Endothelial cell of umbilical vein (primary cell): ENCODE data around the gene COL20A1. TPM values are rescaled to one million over a fixed set of nuclear protein-coding genes. Genes with fewer than 3 reads are reported as not detected.

Source experiments
- BruUV-seq: library from RNA; stranded (reverse); fragments of 400-500 nt; replicated peaks from 2 replicates; lab custom pipeline; 2021; lab: Mats Ljungman, UMichigan
- CTCF ChIA-PET: fragments of 300-600, 350-600 bp; sonication (Branson Sonifier 250); formaldehyde crosslinking; loops from one replicate; lab custom pipeline; 2021; ENCODE audit warnings: antibody characterized with exemption, inconsistent platforms; lab: Charles Lee
- POLR2A ChIA-PET: fragments of 300-600, 350-600 bp; sonication (Branson Sonifier 250); formaldehyde crosslinking; loops from one replicate; lab custom pipeline; 2021; ENCODE audit warnings: antibody characterized with exemption, inconsistent platforms; lab: Charles Lee
- DNase-seq: peaks from one replicate; pipeline ENCODE4 v3.0.0-alpha.2; 2011; ENCODE audit warnings: low read depth, low spot score
- FAIRE-seq: peaks from 2 replicates; lab custom pipeline; 2011; peaks lifted over from hg19 to GRCh38; lab: Jason Lieb, UNC
- H2AFZ ChIP-seq: 2 replicates; pipeline ENCODE4 v1.6.0; 2012; ENCODE audit warnings: low read depth, low read length, control low read depth, inconsistent platforms
- H3K27ac ChIP-seq: 2 replicates; pipeline ENCODE4 v1.5.1; 2011; ENCODE audit warnings: low read depth, mild to moderate bottlenecking, control low read depth, low read length, moderate library complexity; ENCODE audit not compliant: insufficient read depth
- H3K27me3 ChIP-seq, 2 experiments: 2 replicates each; pipeline versions ENCODE4 v1.6.0 to v1.6.1; 2011; ENCODE audit warnings: low read length in 2 of 2, mixed read lengths in 1 of 2; ENCODE audit not compliant: control insufficient read depth in 2 of 2, insufficient read depth in 2 of 2
- H3K36me3 ChIP-seq, 2 experiments: 2 replicates in 1 of 2; 3 replicates in 1 of 2; pipeline ENCODE4 v1.5.1; 2011; ENCODE audit warnings: low read length in 2 of 2, mild to moderate bottlenecking in 1 of 2, moderate library complexity in 1 of 2; ENCODE audit not compliant: control insufficient read depth in 2 of 2, insufficient read depth in 2 of 2; ENCODE audit errors: extremely low read depth in 1 of 2
- H3K4me1 ChIP-seq: 3 replicates; pipeline ENCODE4 v1.5.1; 2011; ENCODE audit warnings: mild to moderate bottlenecking, low read length; ENCODE audit not compliant: control insufficient read depth, insufficient read depth; ENCODE audit errors: extremely low read depth
- H3K4me2 ChIP-seq: 2 replicates; pipeline ENCODE4 v1.6.1; 2011; ENCODE audit warnings: low read length, control low read depth, mixed read lengths; ENCODE audit not compliant: insufficient read depth
- H3K4me3 ChIP-seq, 3 experiments: fragments of 200-600 bp in 1 of 3; sonication (generic), shearing (Covaris generic) in 1 of 3; replicated peaks in 1 of 3; 2 replicates each; pipeline ENCODE4 v1.5.1; 2011 to 2016; ENCODE audit warnings: control low read depth in 3 of 3, low read length in 3 of 3, mild to moderate bottlenecking in 2 of 3, inconsistent platforms in 1 of 3, low read depth in 1 of 3, moderate library complexity in 1 of 3; ENCODE audit not compliant: insufficient read depth in 1 of 3
- H3K79me2 ChIP-seq: 2 replicates; pipeline ENCODE4 v1.6.0; 2012; ENCODE audit warnings: low read length, inconsistent platforms; ENCODE audit not compliant: control insufficient read depth, insufficient read depth
- H3K9ac ChIP-seq: replicated peaks from 2 replicates; pipeline ENCODE3; 2011; ENCODE audit warnings: low read length, control low read depth; ENCODE audit not compliant: insufficient read depth; ENCODE audit errors: extremely low read depth
- H3K9me1 ChIP-seq: replicated peaks from 3 replicates; pipeline ENCODE4 v1.6.0; 2011; ENCODE audit warnings: mild to moderate bottlenecking, low read length; ENCODE audit not compliant: control insufficient read depth, insufficient read depth; ENCODE audit errors: extremely low read depth
- H3K9me3 ChIP-seq: replicated peaks from 2 replicates; pipeline ENCODE4 v1.5.1; 2012; ENCODE audit warnings: low read length, inconsistent platforms; ENCODE audit not compliant: control insufficient read depth, insufficient read depth
- H4K20me1 ChIP-seq: replicated peaks from 2 replicates; pipeline ENCODE3; 2011; ENCODE audit warnings: mild to moderate bottlenecking, low read length; ENCODE audit not compliant: control insufficient read depth, insufficient read depth; ENCODE audit errors: extremely low read depth
- CTCF ChIP-seq, 2 donors: IDR thresholded peaks; 1 replicate in 1 of 2; 2 replicates in 1 of 2; pipeline ENCODE4 v1.5.1; 2011; ENCODE audit warnings: low read length in 2 of 2, mild to moderate bottlenecking in 2 of 2, moderate library complexity in 2 of 2, control low read depth in 1 of 2, inconsistent platforms in 1 of 2, low read depth in 1 of 2; ENCODE audit not compliant: insufficient read depth in 1 of 2; ENCODE audit errors: extremely low read depth in 1 of 2
- EZH2 ChIP-seq: IDR thresholded peaks from 2 replicates; pipeline ENCODE4 v1.6.1; 2012; ENCODE audit warnings: borderline replicate concordance, low read depth, mild to moderate bottlenecking, moderate library complexity, low read length, inconsistent platforms; ENCODE audit not compliant: severe bottlenecking
- FOS ChIP-seq: IDR thresholded peaks from 2 replicates; pipeline ENCODE4 v1.6.1; 2011; ENCODE audit warnings: mild to moderate bottlenecking, low read length, moderate library complexity, borderline replicate concordance; ENCODE audit not compliant: insufficient read depth
- GATA2 ChIP-seq: IDR thresholded peaks from 2 replicates; pipeline ENCODE4 v1.7.0; 2011; ENCODE audit warnings: low read depth, mild to moderate bottlenecking, moderate library complexity, mixed read lengths, low read length; ENCODE audit not compliant: insufficient read length, insufficient read depth
- JUN ChIP-seq: IDR thresholded peaks from 2 replicates; pipeline ENCODE4 v1.6.1; 2011; ENCODE audit warnings: borderline replicate concordance, low read depth; ENCODE audit not compliant: insufficient read length, insufficient read depth
- MAX ChIP-seq: IDR thresholded peaks from 2 replicates; pipeline ENCODE4 v1.6.1; 2011; ENCODE audit not compliant: insufficient read depth, insufficient read length
- MYC ChIP-seq: IDR thresholded peaks from one replicate; pipeline ENCODE4 v1.6.1; 2011; ENCODE audit warnings: mild to moderate bottlenecking, low read depth, low read length
- POLR2A ChIP-seq: IDR thresholded peaks from 2 replicates; pipeline ENCODE4 v1.6.1; 2012; ENCODE audit warnings: low read depth, mild to moderate bottlenecking, control low read depth, low read length
- POLR2AphosphoS5 ChIP-seq: IDR thresholded peaks from 2 replicates; pipeline ENCODE4 v1.6.1; 2012; ENCODE audit warnings: low read depth, mild to moderate bottlenecking, control low read depth, low read length, moderate library complexity; ENCODE audit not compliant: insufficient read depth
- dilution Hi-C: fragments of 300-500 bp; cut with MboI; formaldehyde crosslinking; loops from one replicate; pipeline ENCODE4 v1.15.0; 2019; ENCODE audit warnings: low sequenced_read_pairs; ENCODE audit not compliant: extremely low pct_ligation_motif_present
- intact Hi-C: fragments of 100-400 bp; cut with micrococcal nuclease; formaldehyde crosslinking; loops from one replicate; pipeline ENCODE4 v1.10.0; 2022
- polyA plus RNA-seq, 4 experiments: library from polyadenylated mRNA; depleted of rRNA in 3 of 4; stranded (reverse) in 3 of 4; unstranded in 1 of 4; fragments of >200 nt; gene quantifications; 2 replicates each; pipeline versions ENCODE4 v1.2.1 to v1.2.3, GENCODE V29; 2011 to 2012; ENCODE audit warnings: missing spikeins in 1 of 4
- total RNA-seq: library from RNA; stranded (reverse); gene quantifications from 2 replicates; pipeline ENCODE4 v1.2.3, GENCODE V29; 2021

The COL20A1 gene
- total and polyA plus RNA-seq, 2 donors (not counting 3 experiments of a cell fraction or from before 2014, with no cell fraction given): not detected

GRCh38 chr20:63370618-63371187 lies 77.7 kb downstream of the COL20A1 start:
- Histone ChIP-seq H3K36me3 (no peaks in the 10 kb centered on the region), H2AFZ (no peak overlapping the region), H3K4me2 (no peak overlapping the region), H3K27me3 (no peaks in the 10 kb centered on the region), H3K9me1 (no peaks in the 10 kb centered on the region), H3K4me3 (no peak overlapping the region), H4K20me1 (no peaks in the 10 kb centered on the region), H3K4me1 (no peaks in the 10 kb centered on the region), H3K9ac (no peak overlapping the region), H3K27ac (no peak overlapping the region), H3K79me2 (no peaks in the 10 kb centered on the region), H3K9me3 (no peaks in the 10 kb centered on the region)
- FAIRE-seq (no peak), DNase-seq (no peak)
- ChIA-PET POLR2A (no interaction called here), CTCF (interaction anchor here (0.7 to 1.8 kb wide), 4 partner anchors 8 to 71 kb away, joined by 3 to 12 read pairs (median 6); no protein-coding TSS in a partner anchor)
- intact Hi-C loops: no loop called here
- dilution Hi-C loops: no loop called here
- no peak for TF ChIP-seq GATA2
- no peak for TF ChIP-seq MYC
- TF ChIP-seq JUN: no peak
- no peak for TF ChIP-seq POLR2AphosphoS5
- no peak for TF ChIP-seq MAX
- TF ChIP-seq FOS: no peak
- no peak for TF ChIP-seq CTCF (IDR thresholded peaks at IDR 0.05; ENCODE audit: extremely low read depth in 1 of 2, insufficient read depth in 1 of 2, low read depth in 1 of 2, low read length in 2 of 2)
- TF ChIP-seq POLR2A: no peak
- no peak for TF ChIP-seq EZH2
- BruUV-seq: no TSS peak
